Fibroblast of mammary gland (primary cell): ENCODE data around the gene CEACAM16.
A peak's percentile ranks its signal among the peaks of the same experiment; 100 is the strongest.

Experiments
- DNase-seq: peaks from one replicate; pipeline ENCODE4 v3.0.0-alpha.2; 2010; ENCODE audit warnings: low read depth
- H3K4me3 ChIP-seq: 2 replicates; pipeline ENCODE4 v1.5.1; 2011; ENCODE audit warnings: low read depth, mild to moderate bottlenecking, low read length, moderate library complexity; ENCODE audit not compliant: control insufficient read depth
- CTCF ChIP-seq: conservative IDR thresholded peaks from 2 replicates; pipeline ENCODE4 v1.5.1; 2011; ENCODE audit warnings: low read depth, low read length, inconsistent platforms; ENCODE audit not compliant: control insufficient read depth, insufficient read depth

CEACAM16 gene

DNA sequence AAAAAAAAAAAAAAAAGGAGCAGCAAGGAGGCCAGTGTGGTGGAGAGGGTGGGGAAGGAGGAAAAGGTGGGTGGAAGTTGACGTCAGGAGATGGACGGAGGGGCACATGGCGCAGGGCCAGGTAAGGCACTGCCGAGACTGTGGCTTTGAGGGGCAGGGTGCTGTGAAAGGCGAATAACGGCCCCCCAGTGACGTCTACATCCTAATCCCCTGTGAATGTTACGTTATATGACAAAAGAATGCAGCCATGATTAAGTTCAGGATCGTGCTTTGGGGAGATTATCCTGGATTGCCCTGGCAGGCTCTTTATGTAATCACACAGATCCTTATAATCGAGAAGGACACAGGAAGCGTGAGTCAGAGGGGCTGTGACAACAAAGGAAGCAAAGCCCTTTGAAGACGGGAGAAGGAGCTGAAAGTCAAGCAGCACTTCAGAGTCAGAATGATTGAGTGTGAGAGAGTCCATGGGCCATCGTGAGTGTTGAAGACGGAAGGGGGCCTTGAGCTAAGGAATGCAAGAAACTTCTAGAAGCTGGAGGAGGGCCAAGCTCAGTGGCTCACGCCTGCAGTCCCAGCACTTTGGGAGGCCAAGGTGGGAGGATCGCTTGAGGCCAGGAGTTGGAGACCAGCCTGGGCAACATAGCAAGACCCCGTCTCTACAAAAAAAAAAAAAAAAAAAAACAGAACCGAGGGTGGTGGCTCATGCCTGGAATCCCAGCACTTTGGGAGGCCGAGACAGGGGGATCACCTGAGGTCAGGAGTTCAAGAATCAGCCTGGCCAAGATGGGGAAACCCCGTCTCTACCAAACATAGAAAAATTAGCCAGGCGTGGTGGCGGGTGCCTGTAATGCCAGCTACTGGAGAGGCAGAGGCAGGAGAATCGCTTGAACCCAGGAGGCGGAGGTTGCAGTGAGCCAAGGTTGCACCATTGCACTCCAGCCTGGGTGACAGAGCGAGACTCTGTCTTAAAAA, 13.8 kb upstream of the CEACAM16 start:
- no peak for TF ChIP-seq CTCF
- DNase-seq = peak; percentile 93
- H3K4me3 ChIP-seq = no peak overlapping the region

- H3K4me3 ChIP-seq = no peak overlapping the region
- no peak for TF ChIP-seq CTCF
- DNase-seq = peak; percentile 43
These were observed 13.1 kb upstream of the CEACAM16 start for GRCh38 chr19:44685877-44686276.

GRCh38 chr19:44686896-44687295, 12.1 kb upstream of the CEACAM16 start:
- no peak for TF ChIP-seq CTCF
- no peak for DNase-seq
- no peak overlapping the region for H3K4me3 ChIP-seq

DNA sequence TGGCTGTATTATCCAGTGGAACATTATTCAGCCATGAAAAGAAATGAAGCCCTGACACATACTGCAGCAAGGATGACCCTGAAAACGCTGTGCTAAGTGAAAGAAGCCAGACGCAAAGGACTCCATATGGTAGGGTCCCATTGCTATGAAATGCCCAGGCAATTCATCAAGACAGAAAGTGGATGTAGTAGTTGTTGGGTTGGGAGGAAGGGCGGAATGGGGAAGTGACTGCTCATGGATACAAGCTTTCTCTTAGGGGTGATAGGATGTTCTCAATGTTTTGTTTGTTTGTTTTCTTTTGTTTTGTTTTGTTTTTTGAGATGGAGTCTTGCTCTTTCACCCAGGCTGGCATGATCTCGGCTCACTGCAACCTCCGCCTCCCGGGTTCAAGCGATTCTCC, 11.1 kb upstream of the CEACAM16 start:
- TF ChIP-seq CTCF = no peak
- no peak for DNase-seq
- no peak overlapping the region for H3K4me3 ChIP-seq

DNA sequence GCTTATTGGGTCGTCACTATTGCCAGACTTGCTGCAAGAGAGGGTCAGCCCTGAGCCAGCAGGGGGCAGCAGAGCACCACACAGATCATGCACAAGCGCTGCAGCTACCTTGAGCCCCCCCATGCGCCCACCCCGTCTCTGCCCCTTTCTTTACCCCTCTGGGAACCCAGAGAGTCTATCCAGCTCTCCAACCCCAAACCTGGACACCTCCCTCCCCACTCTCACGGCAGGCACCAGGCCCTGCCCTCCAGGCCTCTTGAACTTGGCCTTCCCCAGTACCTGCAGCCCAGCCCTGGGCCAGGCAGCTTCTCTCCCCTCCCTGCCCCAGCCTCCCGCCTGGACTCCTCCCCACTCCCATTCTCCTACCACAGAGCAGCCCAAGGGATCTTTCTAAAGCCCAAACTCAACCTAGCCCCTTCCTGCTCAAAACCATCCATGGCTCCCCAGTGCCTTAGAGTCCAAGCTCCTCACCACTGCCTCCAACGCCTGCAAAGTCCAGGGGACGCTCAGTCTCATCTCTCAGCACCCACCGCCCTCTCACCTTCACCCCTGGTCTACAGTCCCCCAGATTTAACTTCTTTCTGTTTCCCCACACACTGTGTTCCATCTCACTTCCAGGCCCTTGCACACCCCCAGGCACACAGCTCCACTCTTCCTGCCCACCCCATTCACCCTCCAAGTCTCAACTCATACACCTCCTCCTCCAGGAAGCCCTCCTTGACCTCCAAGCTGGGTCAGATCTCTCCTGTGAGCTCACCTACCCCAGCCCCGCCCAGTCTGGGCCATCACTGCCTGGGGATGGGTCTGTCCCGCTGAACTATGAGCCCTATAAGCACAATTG, 9.4 kb upstream of the CEACAM16 start:
- no peak overlapping the region for H3K4me3 ChIP-seq
- peak; percentile 64 for DNase-seq
- peak; percentile 94 for TF ChIP-seq CTCF

- no peak for DNase-seq
- no peak overlapping the region for H3K4me3 ChIP-seq
- no peak for TF ChIP-seq CTCF
These were observed 8.9 kb upstream of the CEACAM16 start for GRCh38 chr19:44690131-44690440.
